GM12878 (cell line): ENCODE results near the gene RNF166. TPM values are rescaled to one million over a fixed set of nuclear protein-coding genes. Genes with fewer than 3 reads are reported as not detected.

Experiments used
- ASH2L ChIP-seq: fragments of 300-600, 200-600 bp; sonication (generic); IDR thresholded peaks from 2 replicates; pipeline ENCODE4 v1.6.1; 2017; ENCODE audit warnings: low read depth, mild to moderate bottlenecking, borderline replicate concordance
- ATF7 ChIP-seq: fragments of 450-650 bp; IDR thresholded peaks from 2 replicates; pipeline ENCODE4 v1.6.1; 2016; ENCODE audit warnings: low read depth, mild to moderate bottlenecking
- CHD1 ChIP-seq: IDR thresholded peaks from 2 replicates; pipeline ENCODE4 v1.6.1; 2012; ENCODE audit warnings: low read depth, low read length, improper control_type of control experiment
- CHD4 ChIP-seq: fragments of 200-600 bp; sonication (generic); IDR thresholded peaks from 2 replicates; pipeline ENCODE4 v1.6.1; 2016; ENCODE audit warnings: mild to moderate bottlenecking
- EGR1 ChIP-seq, 2 experiments: IDR thresholded peaks; 1 replicate in 1 of 2; 2 replicates in 1 of 2; pipeline ENCODE4 v1.6.1; 2011 to 2012; ENCODE audit warnings: low read depth in 2 of 2, low read length in 2 of 2, borderline replicate concordance in 1 of 2, mild to moderate bottlenecking in 1 of 2, moderate library complexity in 1 of 2
- KLF5 ChIP-seq: fragments of 450-650 bp; IDR thresholded peaks from 2 replicates; pipeline ENCODE4 v1.6.1; 2014; ENCODE audit warnings: mild to moderate bottlenecking; ENCODE audit not compliant: partially characterized antibody
- NFIC ChIP-seq: IDR thresholded peaks from 2 replicates; pipeline ENCODE4 v1.6.1; 2012; ENCODE audit warnings: low read depth, mild to moderate bottlenecking, inconsistent platforms, low read length, moderate library complexity
- NFYB ChIP-seq: IDR thresholded peaks from 2 replicates; pipeline ENCODE4 v1.6.1; 2011; ENCODE audit warnings: low read depth, mild to moderate bottlenecking, low read length, improper control_type of control experiment, moderate library complexity; ENCODE audit not compliant: insufficient read depth
- PAX5 ChIP-seq: IDR thresholded peaks from 2 replicates; pipeline ENCODE4 v1.6.1; 2011; ENCODE audit warnings: low read depth, low read length, borderline replicate concordance
- POLR2A ChIP-seq: IDR thresholded peaks from 2 replicates; pipeline ENCODE4 v1.6.1; 2011; ENCODE audit warnings: low read depth, mild to moderate bottlenecking, low read length
- RB1 ChIP-seq: fragments of 450-650 bp; formaldehyde crosslinking; IDR thresholded peaks from 2 replicates; pipeline ENCODE4 v1.6.1; 2017; ENCODE audit warnings: mild to moderate bottlenecking, borderline replicate concordance
- RBBP5 ChIP-seq: fragments of 200-600 bp; sonication (generic); conservative IDR thresholded peaks from 2 replicates; pipeline ENCODE4 v1.6.1; 2016
- RCOR1 ChIP-seq: conservative IDR thresholded peaks from 2 replicates; pipeline ENCODE4 v1.6.1; 2012; ENCODE audit warnings: low read depth, low read length, improper control_type of control experiment
- RELA ChIP-seq: fragments of 450-650 bp; IDR thresholded peaks from 2 replicates; pipeline ENCODE4 v1.8.0; 2014; ENCODE audit warnings: borderline replicate concordance; ENCODE audit not compliant: partially characterized antibody
- SIN3A ChIP-seq: IDR thresholded peaks from 2 replicates; pipeline ENCODE4 v1.6.1; 2012; ENCODE audit warnings: low read depth, low read length, improper control_type of control experiment
- SIX5 ChIP-seq: IDR thresholded peaks from 2 replicates; pipeline ENCODE4 v1.6.1; 2011; ENCODE audit warnings: mild to moderate bottlenecking, low read depth, low read length, moderate library complexity; ENCODE audit not compliant: severe bottlenecking
- SMC3 ChIP-seq: IDR thresholded peaks from 2 replicates; pipeline ENCODE4 v1.6.1; 2011; ENCODE audit warnings: low read length, improper control_type of control experiment, borderline replicate concordance
- SREBF2 ChIP-seq: IDR thresholded peaks from 2 replicates; pipeline ENCODE4 v1.6.1; 2012; ENCODE audit warnings: mild to moderate bottlenecking, low read length
- YY1 ChIP-seq: IDR thresholded peaks from 2 replicates; pipeline ENCODE4 v1.6.1; 2011; ENCODE audit warnings: low read depth, mild to moderate bottlenecking, low read length
- ZBED1 ChIP-seq: IDR thresholded peaks from 2 replicates; pipeline ENCODE4 v1.6.1; 2016; ENCODE audit warnings: borderline replicate concordance
- ZNF24 ChIP-seq: fragments of 450-650 bp; IDR thresholded peaks from 2 replicates; pipeline ENCODE4 v1.6.1; 2017; ENCODE audit warnings: antibody characterized with exemption, mild to moderate bottlenecking
- ZSCAN29 ChIP-seq: fragments of 450-650 bp; IDR thresholded peaks from 2 replicates; pipeline ENCODE4 v1.6.1; 2017; ENCODE audit warnings: mild to moderate bottlenecking, moderate library complexity
- polyA plus RNA-seq, 11 experiments: library from polyadenylated mRNA; depleted of rRNA in 4 of 11; unstranded in 6 of 11; stranded (reverse) in 5 of 11; fragments of >200 nt; fragmentation: Nextera tagmentation in 4 of 11; fragmentation: Illumina TruSeq in 1 of 11; extraction: Ambion mirVana in 4 of 11; extraction: Trizol in 1 of 11; gene quantifications; 1 replicate in 1 of 11; 2 replicates in 10 of 11; pipeline versions ENCODE4 v1.2.1 to v1.2.3, GENCODE V29; 2011 to 2016; ENCODE audit warnings: inconsistent platforms in 2 of 11, missing spikeins in 2 of 11, low read depth in 1 of 11
- total RNA-seq, 4 experiments: library from RNA; depleted of rRNA in 3 of 4; stranded (reverse); fragments of >200 nt in 3 of 4; fragmentation: Illumina TruSeq in 1 of 4; extraction: Trizol in 1 of 4; gene quantifications; 2 replicates each; pipeline versions ENCODE4 v1.2.1 to v1.2.3, GENCODE V29; 2013 to 2021
- TF ChIP-seq, protein P1 (sequence below): IDR thresholded peaks from 2 replicates; pipeline ENCODE4 v1.6.1; 2012; ENCODE audit warnings: low read length, inconsistent platforms
- TF ChIP-seq, protein P2 (sequence below): IDR thresholded peaks from 2 replicates; pipeline ENCODE4 v1.6.1; 2011; ENCODE audit warnings: borderline replicate concordance, low read depth, mild to moderate bottlenecking, moderate library complexity, mixed read lengths, low read length; ENCODE audit not compliant: insufficient read depth; ENCODE audit errors: extremely low read length
- TF ChIP-seq, protein P3 (sequence below): IDR thresholded peaks from 2 replicates; pipeline ENCODE4 v1.6.1; 2011; ENCODE audit warnings: borderline replicate concordance, low read depth, mild to moderate bottlenecking, moderate library complexity, low read length; ENCODE audit not compliant: insufficient read depth, poor library complexity, severe bottlenecking
- TF ChIP-seq, protein P4 (sequence below): fragments of 450-650 bp; IDR thresholded peaks from 2 replicates; pipeline ENCODE4 v1.6.1; 2017; ENCODE audit warnings: low read depth, mild to moderate bottlenecking, moderate library complexity

Gene RNF166
- total and polyA plus RNA-seq, 10 of the 15 experiments (the other 5 are each of a cell fraction or from before 2014, with no cell fraction given) = 0.48 to 32.8 (median 12.1) TPM

DNA sequence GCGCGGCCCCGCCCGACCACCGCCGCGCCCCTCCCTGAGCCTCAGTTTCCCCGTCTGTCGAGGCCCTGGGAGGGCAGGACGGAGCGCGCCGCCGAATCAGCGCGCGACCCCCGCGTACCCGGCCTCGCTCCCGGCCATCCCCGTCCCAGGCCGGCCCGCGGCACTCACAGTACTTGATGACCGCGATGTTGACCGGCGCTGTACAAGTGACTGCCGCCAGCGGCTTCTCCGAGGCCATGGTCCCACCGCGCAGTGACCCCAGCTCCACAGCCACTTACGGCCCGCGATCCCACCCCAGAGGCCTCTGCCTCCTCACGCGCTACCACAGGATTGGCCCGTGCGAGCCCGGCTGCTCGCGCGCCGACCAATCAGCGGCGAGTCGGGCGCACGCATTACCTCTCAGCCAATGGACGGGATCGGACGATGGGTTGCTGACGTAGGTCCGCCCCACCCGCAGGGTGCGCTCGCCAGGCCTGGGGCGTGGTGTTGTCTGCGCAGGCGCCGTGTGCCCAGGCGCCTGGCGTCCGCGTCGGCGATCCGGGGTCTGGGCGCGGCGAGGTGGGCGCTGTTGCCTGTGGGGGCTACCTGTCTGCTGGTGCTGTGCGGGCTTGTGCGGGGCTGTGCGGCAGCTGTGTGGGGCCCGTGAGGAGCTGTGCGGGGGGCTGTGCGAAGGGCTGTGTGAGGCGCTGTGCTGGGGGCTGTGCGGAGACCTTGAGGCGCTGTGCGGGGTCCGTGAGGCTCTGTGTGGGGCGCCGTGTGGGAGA, 43.2 kb downstream of the RNF166 start, which contains the start of gene MVD (continued):
- TF ChIP-seq KLF5 (peak; percentile 66), ZSCAN29 (no peak), NFYB (peak; percentile 96), ZNF24 (0 out of 2 replicates have a peak, but pooled peaks have one; percentile 48), RELA (no peak), SIN3A (peak; percentile 67), CHD4 (no peak), ATF7 (no peak), YY1 (peak; percentile 69; the same call in 1 of the 2 replicates), SIX5 (peak; percentile 25), PAX5 (0 out of 2 replicates have a peak, but pooled peaks have one; percentile 5), RB1 (peak; percentile 49; the same call in 1 of the 2 replicates), ZBED1 (no peak), EGR1 (IDR thresholded peaks at IDR 0.05; ENCODE audit: borderline replicate concordance in 1 of 2, low read depth in 2 of 2, low read length in 2 of 2) (0 out of 3 replicates have a peak, but pooled peaks of 1 of the 2 experiments have one; percentile 20), SMC3 (no peak), ASH2L (no peak), SREBF2 (peak; percentile 66; the same call in 1 of the 2 replicates), POLR2A (peak; percentile 95), NFIC (no peak), RBBP5 (no peak), RCOR1 (no peak), CHD1 (no peak)
- TF ChIP-seq, protein P1, sequence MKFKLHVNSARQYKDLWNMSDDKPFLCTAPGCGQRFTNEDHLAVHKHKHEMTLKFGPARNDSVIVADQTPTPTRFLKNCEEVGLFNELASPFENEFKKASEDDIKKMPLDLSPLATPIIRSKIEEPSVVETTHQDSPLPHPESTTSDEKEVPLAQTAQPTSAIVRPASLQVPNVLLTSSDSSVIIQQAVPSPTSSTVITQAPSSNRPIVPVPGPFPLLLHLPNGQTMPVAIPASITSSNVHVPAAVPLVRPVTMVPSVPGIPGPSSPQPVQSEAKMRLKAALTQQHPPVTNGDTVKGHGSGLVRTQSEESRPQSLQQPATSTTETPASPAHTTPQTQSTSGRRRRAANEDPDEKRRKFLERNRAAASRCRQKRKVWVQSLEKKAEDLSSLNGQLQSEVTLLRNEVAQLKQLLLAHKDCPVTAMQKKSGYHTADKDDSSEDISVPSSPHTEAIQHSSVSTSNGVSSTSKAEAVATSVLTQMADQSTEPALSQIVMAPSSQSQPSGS = no peak
- TF ChIP-seq, protein P2, sequence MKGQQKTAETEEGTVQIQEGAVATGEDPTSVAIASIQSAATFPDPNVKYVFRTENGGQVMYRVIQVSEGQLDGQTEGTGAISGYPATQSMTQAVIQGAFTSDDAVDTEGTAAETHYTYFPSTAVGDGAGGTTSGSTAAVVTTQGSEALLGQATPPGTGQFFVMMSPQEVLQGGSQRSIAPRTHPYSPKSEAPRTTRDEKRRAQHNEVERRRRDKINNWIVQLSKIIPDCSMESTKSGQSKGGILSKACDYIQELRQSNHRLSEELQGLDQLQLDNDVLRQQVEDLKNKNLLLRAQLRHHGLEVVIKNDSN = peak; percentile 49
- TF ChIP-seq, protein P3, sequence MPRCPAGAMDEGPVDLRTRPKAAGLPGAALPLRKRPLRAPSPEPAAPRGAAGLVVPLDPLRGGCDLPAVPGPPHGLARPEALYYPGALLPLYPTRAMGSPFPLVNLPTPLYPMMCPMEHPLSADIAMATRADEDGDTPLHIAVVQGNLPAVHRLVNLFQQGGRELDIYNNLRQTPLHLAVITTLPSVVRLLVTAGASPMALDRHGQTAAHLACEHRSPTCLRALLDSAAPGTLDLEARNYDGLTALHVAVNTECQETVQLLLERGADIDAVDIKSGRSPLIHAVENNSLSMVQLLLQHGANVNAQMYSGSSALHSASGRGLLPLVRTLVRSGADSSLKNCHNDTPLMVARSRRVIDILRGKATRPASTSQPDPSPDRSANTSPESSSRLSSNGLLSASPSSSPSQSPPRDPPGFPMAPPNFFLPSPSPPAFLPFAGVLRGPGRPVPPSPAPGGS = no peak
- TF ChIP-seq, protein P4, sequence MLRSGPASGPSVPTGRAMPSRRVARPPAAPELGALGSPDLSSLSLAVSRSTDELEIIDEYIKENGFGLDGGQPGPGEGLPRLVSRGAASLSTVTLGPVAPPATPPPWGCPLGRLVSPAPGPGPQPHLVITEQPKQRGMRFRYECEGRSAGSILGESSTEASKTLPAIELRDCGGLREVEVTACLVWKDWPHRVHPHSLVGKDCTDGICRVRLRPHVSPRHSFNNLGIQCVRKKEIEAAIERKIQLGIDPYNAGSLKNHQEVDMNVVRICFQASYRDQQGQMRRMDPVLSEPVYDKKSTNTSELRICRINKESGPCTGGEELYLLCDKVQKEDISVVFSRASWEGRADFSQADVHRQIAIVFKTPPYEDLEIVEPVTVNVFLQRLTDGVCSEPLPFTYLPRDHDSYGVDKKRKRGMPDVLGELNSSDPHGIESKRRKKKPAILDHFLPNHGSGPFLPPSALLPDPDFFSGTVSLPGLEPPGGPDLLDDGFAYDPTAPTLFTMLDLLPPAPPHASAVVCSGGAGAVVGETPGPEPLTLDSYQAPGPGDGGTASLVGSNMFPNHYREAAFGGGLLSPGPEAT = no peak
